SK-N-SH (cell line): ENCODE results near the gene SLC2A8. TPM values are rescaled to one million over a fixed set of nuclear protein-coding genes. Genes with fewer than 3 reads are reported as not detected.

ENCODE experiments used
- CTCF ChIA-PET: fragments of 300-600, 350-600 bp; formaldehyde crosslinking; extraction: SDS; loops from one replicate; lab custom pipeline; 2021; lab: Yijun Ruan, JAX
- POLR2A ChIA-PET: fragments of 350-600 bp; sonication (Branson Sonifier 250); formaldehyde crosslinking; extraction: SDS; loops from one replicate; lab custom pipeline; 2020; ENCODE audit warnings: antibody characterized with exemption, inconsistent platforms; lab: Yijun Ruan, JAX
- DNase-seq: peaks from one replicate; pipeline ENCODE4 v3.0.0; 2012
- H2AFZ ChIP-seq: fragments of 200-600 bp; sonication (generic); 2 replicates; pipeline ENCODE4 v1.8.1; 2016; ENCODE audit warnings: antibody characterized with exemption, mild to moderate bottlenecking, low read depth
- H3F3A ChIP-seq: fragments of 200-600 bp; sonication (generic); replicated peaks from 2 replicates; pipeline ENCODE3; 2016; ENCODE audit warnings: antibody characterized with exemption, mild to moderate bottlenecking; ENCODE audit not compliant: insufficient read depth
- H3K27ac ChIP-seq, 2 experiments: fragments of 200-500 bp in 1 of 2; fragments of 200-600 bp in 1 of 2; sonication (Bioruptor generic) in 1 of 2; sonication (generic), shearing (Covaris generic) in 1 of 2; 2 replicates each; pipeline versions ENCODE4 v1.5.1 to v1.6.1; 2014 to 2016; ENCODE audit warnings: low read depth in 2 of 2, inconsistent platforms in 1 of 2, low read length in 1 of 2, mild to moderate bottlenecking in 1 of 2, mixed read lengths in 1 of 2
- H3K27me3 ChIP-seq: fragments of 200-600 bp; sonication (generic), shearing (Covaris generic); 2 replicates; pipeline ENCODE4 v1.6.1; 2016; ENCODE audit warnings: mixed run types; ENCODE audit not compliant: insufficient read depth
- H3K36me3 ChIP-seq, 2 experiments: fragments of 200-500 bp in 1 of 2; fragments of 200-600 bp in 1 of 2; sonication (Bioruptor generic) in 1 of 2; sonication (generic) in 1 of 2; replicated peaks in 1 of 2; 2 replicates each; pipeline versions ENCODE3 to v1.5.1; 2014 to 2016; ENCODE audit warnings: low read length in 1 of 2, mild to moderate bottlenecking in 1 of 2; ENCODE audit not compliant: insufficient read depth in 2 of 2, control insufficient read depth in 1 of 2
- H3K4me1 ChIP-seq, 2 experiments: fragments of 200-500 bp in 1 of 2; fragments of 200-600 bp in 1 of 2; sonication (Bioruptor generic) in 1 of 2; sonication (generic), shearing (Covaris generic) in 1 of 2; 2 replicates each; pipeline versions ENCODE4 v1.5.1 to v1.6.1; 2014 to 2016; ENCODE audit warnings: low read depth in 1 of 2, low read length in 1 of 2, mixed run types in 1 of 2; ENCODE audit not compliant: insufficient read depth in 2 of 2, control insufficient read depth in 1 of 2
- H3K4me2 ChIP-seq: fragments of 200-600 bp; sonication (generic), shearing (Covaris generic); 2 replicates; pipeline ENCODE4 v1.6.1; 2017; ENCODE audit warnings: mixed run types
- H3K4me3 ChIP-seq, 2 experiments: fragments of 200-500 bp in 1 of 2; fragments of 200-600 bp in 1 of 2; sonication (Bioruptor generic) in 1 of 2; sonication (generic), shearing (Covaris generic) in 1 of 2; 2 replicates each; pipeline versions ENCODE4 v1.5.1 to v1.8.1; 2014 to 2016; ENCODE audit warnings: low read depth in 2 of 2, inconsistent platforms in 1 of 2, low read length in 1 of 2, mild to moderate bottlenecking in 1 of 2, mixed read lengths in 1 of 2, moderate library complexity in 1 of 2
- H3K79me2 ChIP-seq: fragments of 200-600 bp; sonication (generic); 2 replicates; pipeline ENCODE4 v1.8.1; 2017; ENCODE audit warnings: mild to moderate bottlenecking; ENCODE audit not compliant: insufficient read depth
- H3K9ac ChIP-seq: fragments of 200-600 bp; sonication (generic); 2 replicates; pipeline ENCODE4 v1.6.1; 2017; ENCODE audit warnings: mixed run types
- H3K9me2 ChIP-seq: fragments of 200-600 bp; sonication (generic); 2 replicates; pipeline ENCODE4 v1.6.1; 2017; ENCODE audit warnings: mixed run types
- H3K9me3 ChIP-seq: fragments of 200-600 bp; sonication (generic); 2 replicates; pipeline ENCODE4 v1.6.1; 2017; ENCODE audit warnings: mixed run types, mild to moderate bottlenecking, moderate library complexity
- H4K20me1 ChIP-seq: fragments of 200-600 bp; sonication (generic); 2 replicates; pipeline ENCODE4 v1.6.1; 2017; ENCODE audit warnings: mild to moderate bottlenecking, mixed run types; ENCODE audit not compliant: insufficient read depth
- CHD2 ChIP-seq: fragments of 150-350 bp; IDR thresholded peaks from 2 replicates; pipeline ENCODE4 v1.6.1; 2018; ENCODE audit warnings: low read length; ENCODE audit not compliant: partially characterized antibody
- ELF1 ChIP-seq: IDR thresholded peaks from 2 replicates; pipeline ENCODE4 v1.4.0; 2012
- EP300 ChIP-seq, 2 experiments: IDR thresholded peaks; 2 replicates each; pipeline versions ENCODE4 v1.4.0 to v1.6.1; 2012; ENCODE audit warnings: borderline replicate concordance in 1 of 2, low read depth in 1 of 2, low read length in 1 of 2
- EZH2phosphoT487 ChIP-seq: fragments of 200-600 bp; sonication (generic); IDR thresholded peaks from 2 replicates; pipeline ENCODE4 v1.6.1; 2017; ENCODE audit warnings: low read depth, mixed run types, mild to moderate bottlenecking, antibody characterized with exemption, moderate library complexity, borderline replicate concordance
- FOSL2 ChIP-seq: IDR thresholded peaks from 2 replicates; pipeline ENCODE4 v1.4.0; 2012; ENCODE audit warnings: low read depth, mild to moderate bottlenecking, moderate library complexity, borderline replicate concordance
- FOXJ3 ChIP-seq: sonication (generic); formaldehyde crosslinking; IDR thresholded peaks from 2 replicates; pipeline ENCODE4 v1.5.1; 2020; ENCODE audit warnings: mild to moderate bottlenecking, missing genetic modification reagents
- FOXM1 ChIP-seq: IDR thresholded peaks from 2 replicates; pipeline ENCODE4 v1.4.0; 2012; ENCODE audit warnings: low read depth, mild to moderate bottlenecking
- GABPA ChIP-seq: IDR thresholded peaks from 2 replicates; pipeline ENCODE4 v1.4.0; 2012; ENCODE audit warnings: low read depth, mild to moderate bottlenecking
- IRF3 ChIP-seq: fragments of 150-350 bp; IDR thresholded peaks from 2 replicates; pipeline ENCODE4 v1.6.1; 2016; ENCODE audit warnings: mild to moderate bottlenecking, low read depth, low read length
- NRF1 ChIP-seq: IDR thresholded peaks from 2 replicates; pipeline ENCODE4 v1.6.1; 2012; ENCODE audit warnings: low read depth, mild to moderate bottlenecking, low read length
- RAD21 ChIP-seq: IDR thresholded peaks from 2 replicates; pipeline ENCODE4 v1.6.1; 2012; ENCODE audit warnings: mild to moderate bottlenecking, low read length
- REST ChIP-seq: IDR thresholded peaks from 2 replicates; pipeline ENCODE4 v1.6.1; 2012; ENCODE audit warnings: mild to moderate bottlenecking, low read depth, low read length, moderate library complexity
- RXRA ChIP-seq: IDR thresholded peaks from 2 replicates; pipeline ENCODE4 v1.4.0; 2012; ENCODE audit warnings: low read depth, mild to moderate bottlenecking, borderline replicate concordance
- TAF1 ChIP-seq: IDR thresholded peaks from 2 replicates; pipeline ENCODE4 v1.6.1; 2012; ENCODE audit warnings: low read depth, mild to moderate bottlenecking, low read length, moderate library complexity, borderline replicate concordance
- TCF12 ChIP-seq: IDR thresholded peaks from 2 replicates; pipeline ENCODE4 v1.4.0; 2012
- TEAD4 ChIP-seq: IDR thresholded peaks from 2 replicates; pipeline ENCODE4 v1.4.0; 2012; ENCODE audit warnings: mild to moderate bottlenecking, borderline replicate concordance; ENCODE audit not compliant: insufficient read depth
- USF1 ChIP-seq: IDR thresholded peaks from 2 replicates; pipeline ENCODE4 v1.4.0; 2012; ENCODE audit warnings: low read depth, borderline replicate concordance
- WGBS: methylation state at CpG from one replicate; pipeline ENCODE4 v1.1.6; 2017; ENCODE audit warnings: low lambda C conversion rate; 5-methylcytosine and 5-hydroxymethylcytosine counted together
- polyA plus RNA-seq, 3 experiments: library from polyadenylated mRNA; depleted of rRNA; stranded (reverse); fragments of >200 nt; gene quantifications; 2 replicates each; pipeline ENCODE4 v1.2.3, GENCODE V29; 2012

The SLC2A8 gene
- polyA plus RNA-seq, 1 of the 3 experiments (the other 2 are of a cell fraction), result 15.1 TPM

- H3K9me2 ChIP-seq, result no peaks in the 10 kb centered on the region
- no peak for DNase-seq
- TF ChIP-seq EZH2phosphoT487 (no peak), FOXM1 (no peak), REST (no peak), USF1 (no peak), FOXJ3 (CRISPR knock-in tag) (no peak), IRF3 (no peak), EP300 (IDR thresholded peaks at IDR 0.05; ENCODE audit: borderline replicate concordance in 1 of 2, low read depth in 1 of 2, low read length in 1 of 2) (no peak), RAD21 (no peak), ELF1 (no peak), CHD2 (no peak), TEAD4 (no peak), GABPA (no peak), FOSL2 (no peak), RXRA (no peak), NRF1 (no peak), TAF1 (no peak), TCF12 (no peak)
- 14% methylated on average over 5 of the region's 5 CpGs for WGBS
- ChIA-PET POLR2A (interaction anchor here (1.9 kb wide), 1 partner anchor 25 kb away, joined by 12 read pairs; the partner anchor contains the start of gene ZNF79), CTCF (interaction anchor here (1.1 to 1.2 kb wide), 2 partner anchors 11 to 21 kb away, joined by 3 read pairs; no protein-coding TSS in a partner anchor)
- peak overlapping the region; percentile 95 for H3K4me2 ChIP-seq
- no peak overlapping the region for H2AFZ ChIP-seq
- peaks cover 69% of the 10 kb centered on the region for H3F3A ChIP-seq
- peaks cover 5 to 40% of the 10 kb centered on the region in 2 experiments for H3K4me1 ChIP-seq
- H3K27me3 ChIP-seq, result no peaks in the 10 kb centered on the region
- H3K79me2 ChIP-seq, result peaks cover 66% of the 10 kb centered on the region
- H3K9me3 ChIP-seq, result no peaks in the 10 kb centered on the region
- peak overlapping the region; percentile 77 to 92 for H3K27ac ChIP-seq
- peaks cover 52% of the 10 kb centered on the region for H4K20me1 ChIP-seq
- peak overlapping the region; percentile 95 for H3K9ac ChIP-seq
- peaks cover 50 to 58% of the 10 kb centered on the region in 2 experiments for H3K36me3 ChIP-seq
- H3K4me3 ChIP-seq, result peak overlapping the region; percentile 92 to 99
These were observed 52.5 kb downstream of the SLC2A8 start for GRCh38 chr9:127449332-127449966.
